Neuronal stem cell (in vitro differentiated cells): Measurements from ENCODE around the gene HOOK1.

Source experiments
- DNase-seq: peaks from one replicate; pipeline ENCODE4 v3.0.0-alpha.2; 2013; ENCODE audit warnings: low spot score
- H2AFZ ChIP-seq: one replicate; pipeline ENCODE4 v1.6.1; 2013; ENCODE audit warnings: mild to moderate bottlenecking, low read length, inconsistent platforms
- H2AK5ac ChIP-seq: 2 replicates; pipeline ENCODE4 v1.6.1; 2013; ENCODE audit warnings: low read depth, mild to moderate bottlenecking, inconsistent platforms, low read length, moderate library complexity, mixed read lengths
- H2BK120ac ChIP-seq: 2 replicates; pipeline ENCODE4 v1.6.1; 2013; ENCODE audit warnings: low read depth, mild to moderate bottlenecking, inconsistent platforms, low read length, moderate library complexity, mixed read lengths
- H2BK12ac ChIP-seq: one replicate; pipeline ENCODE4 v1.6.1; 2013; ENCODE audit warnings: low read length, inconsistent platforms
- H2BK15ac ChIP-seq: 2 replicates; pipeline ENCODE4 v1.6.1; 2013; ENCODE audit warnings: mild to moderate bottlenecking, low read length, inconsistent platforms, mixed read lengths
- H2BK5ac ChIP-seq: one replicate; pipeline ENCODE4 v1.6.1; 2013; ENCODE audit warnings: inconsistent platforms, mild to moderate bottlenecking, low read length, moderate library complexity
- H3K14ac ChIP-seq: one replicate; pipeline ENCODE4 v1.6.1; 2013; ENCODE audit warnings: low read length, inconsistent platforms
- H3K18ac ChIP-seq: 2 replicates; pipeline ENCODE4 v1.6.1; 2013; ENCODE audit warnings: low read length, inconsistent platforms
- H3K23ac ChIP-seq: 2 replicates; pipeline ENCODE4 v1.6.1; 2013; ENCODE audit warnings: low read depth, mild to moderate bottlenecking, mixed read lengths, low read length, inconsistent platforms; ENCODE audit not compliant: poor library complexity
- H3K27ac ChIP-seq: replicated peaks from 3 replicates; pipeline ENCODE4 v1.5.1; 2013; ENCODE audit warnings: low read length, inconsistent platforms
- H3K27me3 ChIP-seq, 3 experiments: 2 replicates each; pipeline ENCODE4 v1.6.1; 2013; ENCODE audit warnings: low read length in 3 of 3, mild to moderate bottlenecking in 2 of 3, inconsistent platforms in 1 of 3, low read depth in 1 of 3, mixed read lengths in 1 of 3, moderate library complexity in 1 of 3; ENCODE audit not compliant: control insufficient read depth in 3 of 3, insufficient read depth in 3 of 3
- H3K36me3 ChIP-seq, 2 donors: replicated peaks in 1 of 2; 2 replicates each; pipeline ENCODE4 v1.6.1; 2013; ENCODE audit warnings: low read length in 2 of 2; ENCODE audit not compliant: control insufficient read depth in 2 of 2, insufficient read depth in 2 of 2
- H3K4ac ChIP-seq: 2 replicates; pipeline ENCODE4 v1.6.1; 2013; ENCODE audit warnings: inconsistent platforms, mild to moderate bottlenecking, low read length, moderate library complexity
- H3K4me1 ChIP-seq, 2 donors: 1 replicate in 1 of 2; 2 replicates in 1 of 2; pipeline ENCODE4 v1.6.1; 2013; ENCODE audit warnings: low read length in 2 of 2, low read depth in 1 of 2; ENCODE audit not compliant: control insufficient read depth in 2 of 2, insufficient read depth in 1 of 2
- H3K4me2 ChIP-seq: one replicate; pipeline ENCODE4 v1.6.1; 2013; ENCODE audit warnings: mild to moderate bottlenecking, low read length, inconsistent platforms; ENCODE audit not compliant: insufficient read depth, poor library complexity, severe bottlenecking
- H3K4me3 ChIP-seq, 2 donors: 2 replicates each; pipeline ENCODE4 v1.5.1; 2013; ENCODE audit warnings: low read length in 2 of 2, mild to moderate bottlenecking in 2 of 2, inconsistent platforms in 1 of 2, moderate library complexity in 1 of 2
- H3K79me1 ChIP-seq: one replicate; pipeline ENCODE4 v1.6.1; 2013; ENCODE audit warnings: low read depth, mild to moderate bottlenecking, inconsistent platforms, low read length, moderate library complexity
- H3K9ac ChIP-seq: one replicate; pipeline ENCODE4 v1.6.1; 2013; ENCODE audit warnings: mild to moderate bottlenecking, low read depth, low read length, inconsistent platforms; ENCODE audit not compliant: poor library complexity
- H3K9me3 ChIP-seq, 2 donors: replicated peaks in 1 of 2; 2 replicates each; pipeline versions ENCODE3 to v1.6.1; 2013; ENCODE audit warnings: low read length in 2 of 2, mild to moderate bottlenecking in 2 of 2, inconsistent platforms in 1 of 2, low read depth in 1 of 2, mixed read lengths in 1 of 2, moderate library complexity in 1 of 2; ENCODE audit not compliant: control insufficient read depth in 2 of 2, insufficient read depth in 1 of 2
- H4K8ac ChIP-seq: one replicate; pipeline ENCODE4 v1.6.1; 2013; ENCODE audit warnings: low read depth, mild to moderate bottlenecking, inconsistent platforms, low read length, moderate library complexity
- H4K91ac ChIP-seq: one replicate; pipeline ENCODE4 v1.6.1; 2013; ENCODE audit warnings: low read length, low read depth, mild to moderate bottlenecking, inconsistent platforms; ENCODE audit not compliant: poor library complexity
- WGBS, 2 donors: extraction: QIAGEN DNeasy Blood & Tissue Kit; methylation state at CpG; one replicate each; pipeline ENCODE4 v1.1.7; 2013; ENCODE audit warnings: missing lambda C conversion rate in 2 of 2, mixed read lengths in 1 of 2; ENCODE audit not compliant: insufficient read length in 2 of 2, insufficient replicate concordance in 1 of 2; ENCODE audit errors: extremely low coverage in 2 of 2; 5-methylcytosine and 5-hydroxymethylcytosine counted together

Gene HOOK1

GRCh38 chr1:59775480-59775879, 39.3 kb upstream of the HOOK1 start:
- Histone ChIP-seq H2AK5ac (no peak overlapping the region), H3K4me3 (no peak overlapping the region), H3K9me3 (no peaks in the 10 kb centered on the region), H4K8ac (no peak overlapping the region), H2BK120ac (no peak overlapping the region), H3K4ac (no peak overlapping the region), H3K36me3 (no peaks in the 10 kb centered on the region), H2BK15ac (no peak overlapping the region), H3K27ac (no peak overlapping the region), H2AFZ (no peak overlapping the region), H2BK5ac (no peak overlapping the region), H3K9ac (no peak overlapping the region), H3K18ac (no peak overlapping the region), H3K23ac (no peak overlapping the region), H3K79me1 (no peaks in the 10 kb centered on the region), H3K14ac (no peak overlapping the region), H2BK12ac (no peak overlapping the region), H3K4me1 (no peaks in the 10 kb centered on the region), H4K91ac (no peak overlapping the region), H3K27me3 (no peaks in the 10 kb centered on the region), H3K4me2 (no peak overlapping the region)
- no peak for DNase-seq
- WGBS, 2 donors = no CpG with 5 or more reads among the region's 4 CpGs

- Histone ChIP-seq H4K91ac (no peak overlapping the region), H3K9me3 (no peaks in the 10 kb centered on the region), H4K8ac (no peak overlapping the region), H2BK15ac (no peak overlapping the region), H3K4ac (no peak overlapping the region), H3K36me3 (no peaks in the 10 kb centered on the region), H3K18ac (no peak overlapping the region), H3K4me2 (no peak overlapping the region), H3K4me3 (no peak overlapping the region), H3K27me3 (no peaks in the 10 kb centered on the region), H3K27ac (no peak overlapping the region), H2BK12ac (no peak overlapping the region), H2BK120ac (no peak overlapping the region), H3K79me1 (no peaks in the 10 kb centered on the region), H2BK5ac (no peak overlapping the region), H3K4me1 (no peaks in the 10 kb centered on the region), H2AFZ (no peak overlapping the region), H3K23ac (no peak overlapping the region), H3K14ac (no peak overlapping the region), H3K9ac (no peak overlapping the region), H2AK5ac (no peak overlapping the region)
- no CpG with 5 or more reads among the region's 7 CpGs for WGBS, 2 donors
- no peak for DNase-seq
Measured at GRCh38 chr1:59776960-59777852, 37.5 kb upstream of the HOOK1 start.

- Histone ChIP-seq H2BK15ac (no peak overlapping the region), H3K18ac (no peak overlapping the region), H4K91ac (no peak overlapping the region), H3K9me3 (no peaks in the 10 kb centered on the region), H3K79me1 (no peaks in the 10 kb centered on the region), H2AFZ (no peak overlapping the region), H2BK120ac (no peak overlapping the region), H2AK5ac (no peak overlapping the region), H4K8ac (no peak overlapping the region), H3K4me3 (no peak overlapping the region), H3K23ac (no peak overlapping the region), H3K4me2 (no peak overlapping the region), H3K27ac (no peak overlapping the region), H3K36me3 (no peaks in the 10 kb centered on the region), H3K14ac (no peak overlapping the region), H2BK5ac (no peak overlapping the region), H3K27me3 (no peaks in the 10 kb centered on the region), H3K4me1 (no peaks in the 10 kb centered on the region), H3K4ac (no peak overlapping the region), H3K9ac (no peak overlapping the region), H2BK12ac (no peak overlapping the region)
- WGBS, 2 donors = no CpG with 5 or more reads among the region's 2 CpGs
- DNase-seq = no peak
Measured at GRCh38 chr1:59779949-59780348, 34.8 kb upstream of the HOOK1 start.

- Histone ChIP-seq H3K27me3 (no peaks in the 10 kb centered on the region), H2AFZ (no peak overlapping the region), H3K27ac (no peak overlapping the region), H4K91ac (no peak overlapping the region), H3K4me3 (no peak overlapping the region), H2AK5ac (no peak overlapping the region), H3K79me1 (no peaks in the 10 kb centered on the region), H3K4me1 (no peaks in the 10 kb centered on the region), H3K36me3 (no peaks in the 10 kb centered on the region), H3K23ac (no peak overlapping the region), H3K4ac (no peak overlapping the region), H2BK15ac (no peak overlapping the region), H3K9ac (no peak overlapping the region), H3K9me3 (peaks cover 2 to 6% of the 10 kb centered on the region in 2 donors), H4K8ac (no peak overlapping the region), H3K18ac (no peak overlapping the region), H2BK12ac (no peak overlapping the region), H2BK5ac (no peak overlapping the region), H3K14ac (no peak overlapping the region), H2BK120ac (no peak overlapping the region), H3K4me2 (no peak overlapping the region)
- no peak for DNase-seq
Measured at GRCh38 chr1:59788825-59789224, 25.9 kb upstream of the HOOK1 start.
